H7 (cell line): Measurements from ENCODE around the gene CLSTN2. TPM values are rescaled to one million over a fixed set of nuclear protein-coding genes. Genes with fewer than 3 reads are reported as not detected.
A peak's percentile ranks its signal among the peaks of the same experiment; 100 is the strongest.

Source experiments
- DNase-seq: peaks from one replicate; pipeline ENCODE4 v3.0.0; 2012
- H3K27me3 ChIP-seq: 2 replicates; pipeline ENCODE4 v1.6.0; 2011; ENCODE audit warnings: mild to moderate bottlenecking, low read length; ENCODE audit not compliant: control insufficient read depth, insufficient read depth
- H3K36me3 ChIP-seq: replicated peaks from 2 replicates; pipeline ENCODE4 v1.5.1; 2011; ENCODE audit warnings: low read length; ENCODE audit not compliant: control insufficient read depth, insufficient read depth
- H3K4me3 ChIP-seq: 2 replicates; pipeline ENCODE4 v1.5.1; 2011; ENCODE audit warnings: low read depth, mild to moderate bottlenecking, control low read depth, low read length, moderate library complexity; ENCODE audit not compliant: insufficient read depth
- total RNA-seq: library from RNA; depleted of rRNA; stranded (reverse); fragments of >200 nt; shearing (Covaris generic); gene quantifications from 2 replicates; pipeline ENCODE4 v1.2.3, GENCODE V29; 2014

The CLSTN2 gene
- total RNA-seq, 1 experiment from 2014 or later, result 0.10 TPM

- no peaks in the 10 kb centered on the region for H3K27me3 ChIP-seq
- H3K36me3 ChIP-seq, result no peaks in the 10 kb centered on the region
- DNase-seq, result no peak
- H3K4me3 ChIP-seq, result no peak overlapping the region
Observed at GRCh38 chr3:140249188-140249587, 314.2 kb downstream of the CLSTN2 start.

- no peak for DNase-seq
- no peaks in the 10 kb centered on the region for H3K36me3 ChIP-seq
- H3K27me3 ChIP-seq, result no peaks in the 10 kb centered on the region
- H3K4me3 ChIP-seq, result no peak overlapping the region
Observed at GRCh38 chr3:140250010-140250855, 315.2 kb downstream of the CLSTN2 start.

- DNase-seq, result no peak
- Histone ChIP-seq H3K36me3 (no peaks in the 10 kb centered on the region), H3K27me3 (no peaks in the 10 kb centered on the region), H3K4me3 (no peak overlapping the region)
Observed at GRCh38 chr3:140250945-140251344, 316.0 kb downstream of the CLSTN2 start.

DNA sequence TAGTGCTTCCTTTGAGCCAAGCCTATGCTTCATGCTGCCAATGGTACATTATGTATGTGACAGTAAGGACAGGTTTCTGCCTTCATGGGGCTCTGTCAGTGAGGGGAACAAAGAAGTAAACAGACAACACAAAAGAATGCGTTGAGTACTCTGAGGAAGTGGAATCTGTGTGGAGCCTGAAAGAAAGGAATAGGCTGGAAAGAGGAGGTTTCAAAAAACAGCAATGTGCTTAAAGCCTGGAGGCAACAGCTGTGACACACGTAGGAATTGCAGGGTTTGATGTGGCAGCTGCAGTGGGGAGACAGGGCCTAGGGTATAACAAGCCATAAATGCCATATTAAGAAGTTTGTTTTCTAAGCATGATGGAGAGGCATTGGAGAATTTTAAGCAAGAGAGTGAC lies 316.7 kb downstream of the CLSTN2 start:
- DNase-seq, result no peak
- H3K4me3 ChIP-seq, result no peak overlapping the region
- H3K36me3 ChIP-seq, result no peaks in the 10 kb centered on the region
- no peaks in the 10 kb centered on the region for H3K27me3 ChIP-seq

DNA sequence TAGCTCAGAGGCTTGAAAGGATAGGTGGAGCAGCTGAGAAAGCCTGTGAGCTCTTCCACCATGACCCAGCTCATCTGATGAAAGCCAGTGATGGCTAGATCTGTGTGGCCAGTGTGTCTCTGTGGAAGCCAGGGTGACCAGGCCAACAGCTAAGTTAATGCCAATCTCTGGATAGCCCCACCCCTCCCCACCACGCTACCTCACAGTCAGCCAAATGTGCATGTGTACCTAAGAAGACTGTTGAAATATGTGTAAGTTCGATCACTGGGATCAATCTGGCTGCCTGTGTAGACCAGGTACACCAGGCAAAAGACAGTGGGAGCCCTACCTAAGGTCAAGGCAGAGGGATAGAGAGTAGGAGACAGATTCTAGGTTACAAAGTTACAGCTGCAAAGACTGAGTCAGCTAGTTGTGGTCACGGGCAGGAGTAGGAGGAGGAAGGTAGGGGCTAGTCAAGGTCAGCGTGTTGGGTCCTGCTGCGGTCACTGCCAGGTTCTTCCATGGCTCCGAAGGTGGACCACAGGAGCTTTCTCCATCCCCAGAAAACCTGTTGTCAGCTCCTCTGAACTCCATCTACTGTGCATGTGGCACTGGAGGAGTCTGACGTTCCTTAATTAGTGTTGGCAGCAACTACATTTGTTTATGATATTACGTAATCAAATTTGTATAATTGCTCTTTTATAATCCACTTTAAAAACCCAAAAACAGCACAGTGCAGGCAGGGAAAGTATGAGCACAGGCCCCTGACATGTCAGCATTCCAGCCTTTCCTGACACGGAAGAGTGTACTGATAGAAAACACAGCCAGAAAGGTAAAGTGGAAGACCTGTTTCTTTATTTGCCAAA lies 318.0 kb downstream of the CLSTN2 start:
- no peak for DNase-seq
- H3K4me3 ChIP-seq, result no peak overlapping the region
- no peaks in the 10 kb centered on the region for H3K27me3 ChIP-seq
- H3K36me3 ChIP-seq, result no peaks in the 10 kb centered on the region

DNA sequence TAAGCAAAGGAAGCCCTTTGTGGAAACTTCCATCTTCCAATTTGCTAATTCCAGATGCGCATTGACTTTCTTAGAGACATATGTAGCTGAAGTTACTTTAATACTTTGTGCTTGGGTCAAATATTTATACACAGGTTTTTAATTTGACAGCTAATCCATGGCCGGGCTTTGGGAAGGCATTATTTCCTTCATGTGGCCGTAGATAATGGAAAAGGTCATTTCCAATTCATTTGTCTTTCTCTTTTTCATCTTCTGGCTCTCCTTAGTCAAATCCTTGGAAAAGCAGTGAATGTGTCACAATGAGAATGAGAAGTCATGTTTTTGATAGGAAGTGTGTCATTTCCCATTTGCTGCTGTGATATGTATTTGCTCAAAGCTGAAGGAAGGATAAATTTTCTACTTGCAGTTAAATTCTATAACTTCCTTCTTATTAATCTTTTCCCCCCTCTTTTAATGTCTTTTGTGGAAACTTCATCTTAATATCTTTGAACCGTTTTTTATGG lies 323.3 kb downstream of the CLSTN2 start:
- no peak for DNase-seq
- H3K36me3 ChIP-seq, result no peaks in the 10 kb centered on the region
- no peaks in the 10 kb centered on the region for H3K27me3 ChIP-seq
- no peak overlapping the region for H3K4me3 ChIP-seq

DNA sequence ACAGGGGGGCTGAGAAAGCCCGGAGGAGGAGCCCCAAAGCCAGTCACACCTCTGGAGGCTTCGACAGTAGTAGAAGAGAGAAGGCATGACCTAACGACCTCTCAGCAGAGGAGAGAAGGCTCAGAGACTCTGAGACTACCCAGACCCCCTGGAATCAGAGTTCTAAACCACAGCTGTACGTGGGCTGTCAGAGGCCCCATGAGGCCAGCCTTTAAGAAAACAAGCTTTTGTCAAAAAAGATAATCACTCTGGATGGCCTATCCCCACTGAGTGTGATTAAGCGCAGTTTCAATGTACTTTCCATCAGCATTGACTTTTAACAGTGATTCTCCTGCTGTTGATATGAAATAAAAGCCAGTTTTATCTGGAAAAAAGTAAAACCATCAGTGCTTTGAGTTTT lies 330.3 kb downstream of the CLSTN2 start:
- no peak overlapping the region for H3K4me3 ChIP-seq
- no peaks in the 10 kb centered on the region for H3K27me3 ChIP-seq
- peak; percentile 2 for DNase-seq
- no peaks in the 10 kb centered on the region for H3K36me3 ChIP-seq

DNA sequence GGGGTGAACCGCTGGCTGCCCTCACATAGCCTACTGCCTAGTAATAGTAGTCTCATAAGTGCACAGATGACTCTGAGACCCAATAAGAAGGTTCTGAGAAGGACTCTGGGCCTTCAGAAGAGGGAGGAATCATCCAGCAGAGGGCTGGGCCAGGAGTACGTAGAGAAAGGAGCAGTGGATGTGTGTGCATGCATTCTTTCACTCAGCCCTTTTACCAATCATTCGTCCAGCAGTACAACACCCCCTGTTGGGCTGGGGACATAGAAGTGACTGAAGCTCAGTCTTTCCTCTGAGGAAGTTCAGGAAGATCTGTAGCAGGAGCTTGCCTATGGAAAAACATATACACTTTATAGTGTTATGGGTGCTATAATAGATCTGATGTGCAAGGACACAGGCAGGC lies 333.1 kb downstream of the CLSTN2 start:
- DNase-seq, result no peak
- Histone ChIP-seq H3K36me3 (no peaks in the 10 kb centered on the region), H3K27me3 (no peaks in the 10 kb centered on the region), H3K4me3 (no peak overlapping the region)

- Histone ChIP-seq H3K27me3 (no peaks in the 10 kb centered on the region), H3K36me3 (no peaks in the 10 kb centered on the region), H3K4me3 (no peak overlapping the region)
- no peak for DNase-seq
Observed at GRCh38 chr3:140268610-140269009, 333.6 kb downstream of the CLSTN2 start.

DNA sequence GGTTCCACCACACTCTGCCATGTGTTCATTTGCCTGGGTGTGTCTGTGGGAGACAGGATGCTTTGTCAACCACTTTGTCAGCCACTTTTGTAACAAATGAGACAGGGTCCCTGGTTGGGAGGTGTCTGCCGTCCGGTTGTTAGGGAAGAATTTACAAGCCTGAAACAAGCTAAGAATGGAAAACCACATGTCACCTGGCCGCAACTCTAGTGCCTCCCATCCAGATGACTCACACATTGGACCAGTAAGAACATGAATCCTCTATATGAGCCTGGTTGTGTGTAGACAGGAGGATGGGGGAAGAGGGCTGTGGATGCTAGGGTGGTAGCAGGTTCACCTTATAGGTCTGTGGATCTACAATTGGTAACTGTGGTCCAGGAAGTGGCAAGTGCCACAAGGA lies 335.3 kb downstream of the CLSTN2 start:
- H3K27me3 ChIP-seq, result no peaks in the 10 kb centered on the region
- no peak for DNase-seq
- H3K36me3 ChIP-seq, result no peaks in the 10 kb centered on the region
- H3K4me3 ChIP-seq, result no peak overlapping the region

DNA sequence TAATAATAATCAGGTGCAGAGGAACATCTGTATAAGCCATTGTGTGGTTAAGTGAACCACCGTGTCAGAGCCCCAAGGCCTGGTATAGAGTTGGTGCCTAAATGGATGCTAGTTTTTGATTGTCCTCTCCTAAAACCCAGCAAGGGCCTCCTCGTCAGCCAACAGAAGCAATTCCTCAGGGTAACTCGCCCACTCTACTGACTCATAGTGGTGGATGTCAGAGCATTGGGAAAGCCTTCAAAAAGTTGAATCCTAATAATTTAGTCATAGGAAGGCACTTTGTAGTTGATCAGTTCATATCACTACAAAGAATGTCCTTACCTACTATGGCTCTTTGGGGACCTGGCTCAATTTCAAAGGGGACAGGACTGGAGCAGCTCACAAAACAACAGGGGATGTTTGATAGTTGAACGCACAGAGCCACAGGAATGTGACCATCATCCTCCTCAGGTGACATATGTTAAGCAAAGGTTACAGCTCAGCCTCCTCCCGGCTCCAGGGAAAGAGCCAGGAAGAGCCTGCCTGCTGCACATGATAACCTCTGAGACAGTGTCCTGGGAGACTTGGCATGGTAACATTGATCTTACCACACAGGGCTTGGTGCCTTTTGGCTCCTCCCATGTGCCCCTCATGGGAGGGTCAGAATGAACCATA lies 338.7 kb downstream of the CLSTN2 start:
- H3K36me3 ChIP-seq, result no peaks in the 10 kb centered on the region
- no peak for DNase-seq

GRCh38 chr3:140274429-140274828 lies 339.4 kb downstream of the CLSTN2 start:
- Histone ChIP-seq H3K4me3 (no peak overlapping the region), H3K27me3 (no peaks in the 10 kb centered on the region; the same call in 1 of the 2 replicates), H3K36me3 (no peaks in the 10 kb centered on the region)
- DNase-seq, result no peak

More for the DNA sequence above, 338.7 kb downstream of the CLSTN2 start:
- H3K27me3 ChIP-seq, result no peaks in the 10 kb centered on the region; the same call in 1 of the 2 replicates
- H3K4me3 ChIP-seq, result no peak overlapping the region

DNA sequence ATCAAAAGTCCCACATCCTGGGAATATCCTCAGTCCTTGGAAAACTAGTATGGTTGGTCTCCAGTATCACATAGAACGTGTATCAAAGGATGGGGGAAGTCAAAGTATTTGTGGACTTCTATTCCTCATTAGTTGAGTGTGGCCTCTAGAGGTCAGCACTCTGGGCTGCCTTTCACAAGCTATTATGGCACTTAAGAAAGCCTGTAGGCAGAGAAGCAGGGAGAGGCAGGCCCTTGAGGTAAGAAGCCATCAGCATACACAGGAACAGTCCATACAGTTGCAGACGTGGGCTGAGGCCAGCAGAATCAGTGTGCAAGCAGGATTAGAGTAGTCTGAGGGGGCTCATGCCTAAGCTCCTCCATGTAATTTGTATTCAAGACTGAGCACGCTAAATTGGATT lies 341.7 kb downstream of the CLSTN2 start:
- H3K27me3 ChIP-seq, result no peaks in the 10 kb centered on the region; the same call in 1 of the 2 replicates
- no peak for DNase-seq
- H3K36me3 ChIP-seq, result no peaks in the 10 kb centered on the region
- no peak overlapping the region for H3K4me3 ChIP-seq

DNA sequence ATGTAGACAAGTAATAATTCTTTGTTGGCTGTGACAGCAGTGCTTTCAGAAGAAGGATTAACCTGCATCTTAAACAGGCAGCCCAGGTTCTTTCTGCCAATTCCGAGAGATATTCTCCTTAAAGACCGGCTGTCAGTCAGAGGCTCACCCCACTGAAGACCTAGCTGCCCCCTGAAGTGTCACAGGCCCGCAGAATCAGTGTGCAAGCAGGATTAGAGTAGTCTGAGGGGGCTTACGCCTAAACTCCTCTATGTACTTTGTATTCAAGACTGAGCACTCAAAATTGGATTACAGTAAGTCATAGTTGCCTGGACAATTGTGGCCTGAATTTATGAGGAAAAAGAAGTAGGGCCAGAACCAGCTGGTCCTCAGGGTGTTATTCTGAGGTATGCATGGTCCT lies 342.9 kb downstream of the CLSTN2 start:
- Histone ChIP-seq H3K36me3 (no peaks in the 10 kb centered on the region), H3K27me3 (no peaks in the 10 kb centered on the region; the same call in 1 of the 2 replicates), H3K4me3 (no peak overlapping the region)
- no peak for DNase-seq
